Common myeloid progenitor, CD34-positive (primary cell): Measurements from ENCODE around the gene PRKCZ.

Experiments used
- CTCF ChIA-PET: fragments of 350-600 bp; sonication (Branson Sonifier 250); formaldehyde crosslinking; loops from one replicate; lab custom pipeline; 2021; ENCODE audit warnings: antibody characterized with exemption; lab: Charles Lee
- POLR2A ChIA-PET: fragments of 350-600 bp; sonication (Branson Sonifier 250); formaldehyde crosslinking; loops from one replicate; lab custom pipeline; 2021; ENCODE audit warnings: antibody characterized with exemption; lab: Charles Lee
- DNase-seq, 3 donors: peaks; one replicate each; pipeline versions ENCODE4 v3.0.0 to v3.0.0-alpha.2; 2013
- H3K27ac ChIP-seq, 2 experiments: 1 replicate in 1 of 2; 2 replicates in 1 of 2; pipeline ENCODE4 v1.7.0; 2013; ENCODE audit warnings: inconsistent platforms in 2 of 2, low read length in 2 of 2, mild to moderate bottlenecking in 2 of 2, low read depth in 1 of 2, moderate library complexity in 1 of 2; ENCODE audit not compliant: severe bottlenecking in 2 of 2, insufficient read depth in 1 of 2, poor library complexity in 1 of 2
- H3K27me3 ChIP-seq, 5 experiments: replicated peaks in 2 of 5; 1 replicate in 3 of 5; 2 replicates in 2 of 5; pipeline versions ENCODE4 v1.6.1 to v1.7.0; 2013; ENCODE audit warnings: low read length in 4 of 5, mild to moderate bottlenecking in 2 of 5, moderate library complexity in 2 of 5, inconsistent platforms in 1 of 5; ENCODE audit not compliant: insufficient read depth in 5 of 5, control insufficient read depth in 4 of 5
- H3K36me3 ChIP-seq, 4 experiments: 1 replicate in 2 of 4; 2 replicates in 2 of 4; pipeline versions ENCODE4 v1.6.1 to v1.7.0; 2013; ENCODE audit warnings: low read length in 3 of 4, control low read depth in 1 of 4, mild to moderate bottlenecking in 1 of 4; ENCODE audit not compliant: control insufficient read depth in 4 of 4, insufficient read depth in 4 of 4
- H3K4me1 ChIP-seq, 4 experiments: 1 replicate in 3 of 4; 2 replicates in 1 of 4; pipeline versions ENCODE4 v1.6.1 to v1.7.1; 2013; ENCODE audit warnings: low read length in 3 of 4, mild to moderate bottlenecking in 3 of 4, control low read depth in 1 of 4, inconsistent platforms in 1 of 4, moderate library complexity in 1 of 4; ENCODE audit not compliant: control insufficient read depth in 4 of 4, insufficient read depth in 4 of 4; ENCODE audit errors: control extremely low read depth in 1 of 4
- H3K4me3 ChIP-seq, 7 experiments: 1 replicate in 4 of 7; 2 replicates in 3 of 7; pipeline versions ENCODE4 v1.5.1 to v1.7.0; 2013; ENCODE audit warnings: mild to moderate bottlenecking in 7 of 7, low read length in 6 of 7, moderate library complexity in 6 of 7, inconsistent platforms in 2 of 7, low read depth in 2 of 7, control low read depth in 1 of 7; ENCODE audit not compliant: insufficient read depth in 4 of 7, control insufficient read depth in 1 of 7; ENCODE audit errors: extremely low read depth in 1 of 7
- H3K9me3 ChIP-seq, 5 experiments: 1 replicate in 4 of 5; 2 replicates in 1 of 5; pipeline versions ENCODE4 v1.6.1 to v1.7.1; 2013; ENCODE audit warnings: low read length in 4 of 5, mild to moderate bottlenecking in 2 of 5, inconsistent platforms in 1 of 5, low read depth in 1 of 5, moderate library complexity in 1 of 5; ENCODE audit not compliant: control insufficient read depth in 4 of 5, insufficient read depth in 2 of 5; ENCODE audit errors: control extremely low read depth in 1 of 5
- WGBS: methylation state at CpG from one replicate; pipeline ENCODE4 v1.1.5; 2013; ENCODE audit not compliant: insufficient coverage; 5-methylcytosine and 5-hydroxymethylcytosine counted together

The PRKCZ gene

DNA sequence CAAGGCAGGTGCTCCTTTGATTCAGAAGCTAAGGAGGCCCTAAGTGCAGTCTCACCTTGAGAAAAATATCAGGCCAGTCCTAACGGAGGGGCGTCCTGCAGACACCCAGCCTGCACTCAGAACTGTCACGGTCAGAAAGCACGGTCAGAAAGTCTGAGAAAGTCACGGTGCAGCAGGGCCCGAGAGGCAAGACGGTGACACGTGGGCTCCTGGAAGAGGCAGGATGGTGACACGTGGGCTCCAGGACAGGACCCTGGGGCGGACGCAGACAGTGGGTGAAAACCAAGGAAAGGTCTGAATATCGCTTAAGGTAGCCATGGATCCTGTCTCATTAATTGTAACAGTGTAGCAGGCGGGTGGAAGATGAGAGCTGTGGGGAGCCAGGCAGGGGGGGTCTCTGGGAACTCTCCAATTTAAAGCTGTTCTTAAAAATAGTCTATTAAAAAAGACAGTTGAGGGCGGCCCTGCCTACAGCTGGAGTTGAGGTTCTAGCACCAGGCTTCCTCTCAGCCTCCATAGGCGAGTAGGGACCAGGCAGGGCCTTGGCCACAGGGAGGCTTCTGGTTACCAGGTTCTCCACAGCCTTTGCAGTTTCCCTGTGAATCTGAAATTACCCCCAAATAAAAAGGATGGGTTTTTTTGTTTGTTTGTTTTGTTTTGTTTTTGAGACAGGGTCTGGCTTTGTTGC, 79.2 kb downstream of the PRKCZ start:
- WGBS = 99% methylated on average over 13 of the region's 15 CpGs
- POLR2A ChIA-PET = no interaction called here
- Histone ChIP-seq H3K4me3 (no peak overlapping the region), H3K9me3 (no peaks in the 10 kb centered on the region), H3K36me3 (no peaks in the 10 kb centered on the region), H3K27ac (no peak overlapping the region), H3K4me1 (peaks cover 0 to 37% (median 32%) of the 10 kb centered on the region in 4 experiments), H3K27me3 (no peaks in the 10 kb centered on the region)
- DNase-seq = no peak
- CTCF ChIA-PET = interaction anchor here (1.1 kb wide), 1 partner anchor 10 kb away, joined by 3 read pairs; no protein-coding TSS in a partner anchor

DNA sequence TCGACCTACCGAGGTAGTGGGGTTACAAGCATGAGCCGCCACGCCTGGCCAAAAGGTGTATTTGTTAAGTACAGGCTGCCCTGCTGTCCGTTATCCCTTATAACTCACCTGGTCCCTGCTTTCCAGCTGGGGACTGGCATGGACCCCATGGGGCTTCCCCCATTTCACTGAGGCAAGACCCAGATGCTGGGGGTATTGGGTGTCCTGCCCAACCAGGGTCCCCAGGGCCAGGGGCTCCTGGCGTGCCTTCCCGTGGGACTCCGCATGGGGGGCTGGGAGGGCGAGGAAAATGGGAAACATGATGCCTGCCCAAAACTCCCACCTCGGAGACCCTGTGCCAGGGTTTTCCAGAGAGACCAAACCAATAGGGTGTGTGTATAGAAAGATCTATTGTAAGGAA, 79.9 kb downstream of the PRKCZ start:
- ChIA-PET CTCF (interaction anchor here (1.1 to 1.8 kb wide), 2 partner anchors 9 to 24 kb away, joined by 3 read pairs; no protein-coding TSS in a partner anchor), POLR2A (no interaction called here)
- DNase-seq = no peak
- 98% methylated on average over 9 of the region's 10 CpGs for WGBS
- H3K4me3 ChIP-seq = no peak overlapping the region
- H3K36me3 ChIP-seq = no peaks in the 10 kb centered on the region
- H3K27me3 ChIP-seq = no peaks in the 10 kb centered on the region
- no peak overlapping the region for H3K27ac ChIP-seq
- peaks cover 0 to 37% (median 32%) of the 10 kb centered on the region in 4 experiments for H3K4me1 ChIP-seq
- no peaks in the 10 kb centered on the region for H3K9me3 ChIP-seq

DNA sequence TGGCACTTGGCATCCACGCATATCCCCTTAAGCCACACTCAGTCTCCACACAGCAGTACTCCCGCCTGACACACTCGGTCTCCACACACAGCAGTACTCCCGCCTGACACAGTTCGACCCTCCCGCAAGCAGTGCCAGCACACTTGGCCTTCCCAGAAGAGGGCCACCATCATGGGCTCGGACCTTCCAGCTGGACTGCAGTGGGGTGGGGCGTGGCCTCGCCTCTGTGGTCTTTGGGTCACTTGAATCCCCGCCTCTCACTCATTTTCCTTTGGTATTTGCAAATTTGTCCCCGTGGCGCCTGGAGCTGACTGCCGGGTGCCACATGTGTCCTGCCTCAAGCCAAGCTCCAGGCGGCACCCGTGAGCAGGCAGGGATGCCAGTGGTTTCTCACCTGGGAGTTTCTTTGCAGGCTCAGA, 80.7 kb downstream of the PRKCZ start:
- Histone ChIP-seq H3K4me1 (peaks cover 0 to 33% (median 31%) of the 10 kb centered on the region in 4 experiments), H3K36me3 (no peaks in the 10 kb centered on the region), H3K27me3 (no peaks in the 10 kb centered on the region), H3K4me3 (no peak overlapping the region), H3K27ac (no peak overlapping the region), H3K9me3 (no peaks in the 10 kb centered on the region)
- POLR2A ChIA-PET = no interaction called here
- DNase-seq = no peak
- WGBS = 97% methylated on average over 13 of the region's 15 CpGs
- CTCF ChIA-PET = interaction anchor here (1.8 kb wide), 1 partner anchor 24 kb away, joined by 3 read pairs; no protein-coding TSS in a partner anchor

DNA sequence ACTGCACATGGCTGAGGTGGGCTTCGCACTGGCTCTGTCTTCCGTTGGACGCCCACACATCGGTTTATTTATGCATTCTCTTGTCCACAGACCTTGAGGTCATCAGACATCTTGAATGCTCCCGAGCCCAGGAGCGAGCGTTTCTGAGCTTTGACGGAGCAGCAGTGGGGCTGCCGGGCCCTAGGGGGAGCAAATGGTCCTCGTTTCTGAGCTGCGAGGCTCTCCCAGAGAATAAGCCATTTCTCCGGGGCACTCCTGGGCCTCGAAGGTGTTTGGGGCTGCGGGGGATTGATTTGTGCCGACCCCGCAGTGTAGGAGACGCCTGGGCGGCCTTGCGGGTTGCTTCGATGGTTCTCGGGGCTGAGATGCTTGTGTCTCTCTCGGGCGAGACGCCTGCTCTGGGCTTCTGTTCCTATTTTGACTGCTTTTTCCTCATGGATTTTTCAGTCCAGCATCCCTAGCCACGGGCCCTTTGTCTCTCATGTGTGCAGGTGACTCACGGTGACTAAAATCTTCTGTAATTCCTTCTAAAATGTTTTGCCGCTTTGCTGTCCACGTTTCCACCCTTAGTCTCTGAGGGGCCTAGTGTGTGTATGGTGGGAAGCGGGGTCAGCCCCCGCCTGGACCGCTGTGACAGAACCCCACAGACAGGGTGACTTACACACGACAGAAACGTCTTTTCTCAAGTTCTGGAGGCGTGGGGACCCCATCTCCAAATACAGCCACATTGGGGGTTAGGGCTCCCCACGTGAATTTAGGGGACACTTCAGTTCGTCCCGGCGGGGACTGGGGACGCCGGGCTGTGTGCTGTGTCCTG, 82.2 kb downstream of the PRKCZ start:
- POLR2A ChIA-PET = no interaction called here
- H3K4me1 ChIP-seq = peaks cover 0 to 23% (median 16%) of the 10 kb centered on the region in 4 experiments
- DNase-seq = peak in 2 of 3 donors; percentile 43 to 48

DNA sequence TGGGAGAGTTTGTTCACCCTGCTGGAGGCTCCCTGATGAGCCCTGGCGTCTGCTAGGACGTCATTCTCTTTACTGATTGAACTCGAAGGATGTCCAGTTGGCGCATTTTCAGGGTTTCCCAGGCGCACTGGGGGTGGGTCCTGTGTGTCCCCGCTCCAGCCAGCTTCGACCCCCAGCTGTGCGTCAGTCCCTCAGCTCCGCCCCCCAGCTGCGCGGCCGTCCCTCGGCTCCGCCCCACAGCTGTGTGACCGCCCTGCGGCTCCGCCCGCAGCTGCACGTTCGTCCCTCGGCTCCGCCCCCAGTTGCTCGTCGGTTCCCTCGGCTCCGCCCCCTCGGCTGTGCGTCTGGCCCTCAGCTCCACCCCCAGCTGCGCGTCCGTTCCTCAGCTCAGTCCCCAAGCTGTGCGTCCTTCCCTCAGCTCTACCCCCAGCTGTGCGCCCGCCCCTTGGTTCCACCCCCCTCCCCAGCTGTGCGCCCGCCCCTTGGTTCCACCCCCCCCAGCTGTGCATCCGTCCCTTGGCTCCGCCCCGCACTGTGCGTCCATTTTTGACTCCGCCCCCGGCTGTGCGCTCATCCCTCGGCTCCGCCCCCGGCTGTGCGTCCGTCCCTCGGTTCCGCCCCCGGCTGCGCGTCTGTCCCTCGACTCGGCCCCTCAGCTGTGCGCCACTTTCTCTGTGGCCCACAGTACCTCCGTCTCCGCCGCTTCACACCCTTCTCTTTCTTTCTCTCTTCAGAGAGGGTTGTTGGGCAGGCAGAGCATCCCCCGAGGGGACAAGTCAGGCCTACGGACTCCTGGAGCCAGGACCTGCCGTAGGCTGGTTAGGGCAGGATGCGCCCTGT, 83.0 kb downstream of the PRKCZ start:
- peaks cover 0 to 22% (median 13%) of the 10 kb centered on the region in 4 experiments for H3K4me1 ChIP-seq
- ChIA-PET POLR2A (no interaction called here), CTCF (interaction anchor here (0.7 to 1.4 kb wide), 3 partner anchors 11 to 41 kb away, joined by 3 to 5 read pairs (median 3); no protein-coding TSS in a partner anchor)
- DNase-seq = peak; percentile 93 to 96 (median 95)
- 7% methylated on average over 53 of the region's 63 CpGs for WGBS
- H3K9me3 ChIP-seq = no peaks in the 10 kb centered on the region
- no peaks in the 10 kb centered on the region for H3K27me3 ChIP-seq
- H3K4me3 ChIP-seq = peak overlapping the region; percentile 21 to 85 (median 70)
- peaks cover 0 to 7% (median 0%) of the 10 kb centered on the region in 4 experiments for H3K36me3 ChIP-seq
- peak overlapping the region in 1 of 2 experiments; percentile 58 for H3K27ac ChIP-seq

More for the DNA sequence above, 82.2 kb downstream of the PRKCZ start:
- WGBS = 43% methylated on average over 29 of the region's 40 CpGs
- peak overlapping the region; percentile 21 to 85 (median 70) for H3K4me3 ChIP-seq
- no peaks in the 10 kb centered on the region for H3K9me3 ChIP-seq
- no peaks in the 10 kb centered on the region for H3K27me3 ChIP-seq
- H3K36me3 ChIP-seq = peaks cover 0 to 7% (median 0%) of the 10 kb centered on the region in 4 experiments
- H3K27ac ChIP-seq = peak overlapping the region in 1 of 2 experiments; percentile 58
- CTCF ChIA-PET = interaction anchor here (1.0 to 1.8 kb wide), 4 partner anchors 8 to 22 kb away, joined by 3 to 5 read pairs (median 3); no protein-coding TSS in a partner anchor

DNA sequence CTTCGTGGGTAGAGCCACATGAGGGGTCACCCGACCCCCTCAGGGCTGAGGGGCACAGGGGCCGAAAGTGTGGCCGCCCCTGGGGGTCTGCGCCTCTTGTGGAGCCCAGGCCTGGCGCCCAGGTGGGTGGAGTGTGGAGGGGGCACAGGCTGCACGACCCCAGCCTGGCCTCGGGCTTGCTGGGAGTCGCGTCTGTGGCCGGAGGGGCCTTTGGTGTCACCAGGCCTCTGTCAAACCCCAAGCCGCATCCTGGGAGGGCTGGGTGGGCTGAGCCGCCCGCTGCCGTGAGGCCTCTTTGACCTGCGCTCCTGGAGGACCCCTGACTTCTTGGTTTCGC, 83.6 kb downstream of the PRKCZ start:
- ChIA-PET CTCF (interaction anchor here (1.0 to 1.4 kb wide), 2 partner anchors 10 to 18 kb away, joined by 3 to 5 read pairs; no protein-coding TSS in a partner anchor), POLR2A (no interaction called here)
- Histone ChIP-seq H3K4me1 (peaks cover 0 to 22% (median 13%) of the 10 kb centered on the region in 4 experiments), H3K27ac (no peak overlapping the region), H3K4me3 (peak overlapping the region in 5 of 7 experiments; percentile 26 to 85 (median 70)), H3K27me3 (no peaks in the 10 kb centered on the region), H3K36me3 (peaks cover 0 to 7% (median 0%) of the 10 kb centered on the region in 4 experiments), H3K9me3 (no peaks in the 10 kb centered on the region)
- 83% methylated on average over 14 of the region's 17 CpGs for WGBS
- DNase-seq = no peak
